ENCODE results near the gene KLHL21.

The KLHL21 gene

DNA sequence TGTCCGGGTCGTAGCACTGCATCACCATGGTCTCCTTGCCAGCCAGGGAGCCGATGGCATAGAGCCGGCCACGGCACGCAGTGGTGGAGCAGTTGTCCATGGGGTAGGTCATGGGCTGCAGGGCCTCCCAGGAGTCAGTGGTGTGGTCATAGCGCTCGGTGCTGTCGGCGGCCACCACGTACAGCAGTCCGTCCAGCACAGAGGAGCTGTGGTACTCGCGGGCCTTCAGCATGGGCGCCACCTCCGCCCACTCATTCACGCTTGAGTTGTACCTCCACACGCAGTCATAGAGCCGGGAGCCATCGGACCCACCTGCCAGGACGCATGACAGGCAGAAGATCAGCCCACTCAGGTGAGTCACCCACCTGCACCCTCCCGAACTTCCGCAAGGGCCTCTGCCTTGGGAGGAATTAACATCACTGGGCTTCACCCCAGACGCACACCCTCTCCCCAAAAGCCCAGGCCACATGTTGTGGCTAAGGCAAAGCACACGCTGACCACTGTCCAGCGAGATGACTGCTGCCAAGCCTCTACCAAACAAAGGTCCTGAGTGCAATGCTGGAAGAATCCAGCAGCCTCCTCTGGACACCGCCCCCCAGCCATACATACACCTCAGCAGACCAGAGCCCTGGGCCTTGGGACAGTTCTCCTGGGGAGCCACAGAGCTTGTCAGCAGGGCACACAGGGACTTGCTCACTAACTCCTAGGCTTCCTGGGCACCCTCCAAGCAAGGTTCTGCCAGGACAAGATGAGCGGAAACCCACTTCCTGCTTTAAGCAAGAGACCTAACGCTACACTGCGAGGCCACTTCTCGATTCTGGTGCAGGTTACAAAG, 3.3 kb downstream of the KLHL21 start:
- DNase-seq: peak; percentile 51

DNA sequence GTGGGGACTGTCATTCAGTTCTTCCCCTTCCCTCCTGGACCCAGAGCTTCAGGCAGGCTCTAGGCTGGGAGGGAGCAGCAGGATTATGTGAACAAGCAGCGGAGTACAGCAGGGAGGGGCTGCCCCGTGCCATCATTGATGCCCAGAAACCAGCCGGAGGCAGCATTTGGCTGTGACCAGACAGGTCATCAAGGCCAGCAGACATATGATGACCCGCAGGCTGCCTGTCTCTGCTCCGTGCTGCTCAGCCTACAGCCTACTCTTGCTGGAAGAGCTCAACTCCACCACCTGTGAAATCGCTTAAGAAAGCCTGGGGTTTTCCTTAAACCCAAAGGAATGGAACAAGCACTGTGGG, 4.9 kb downstream of the KLHL21 start:
- no peak for DNase-seq

DNA sequence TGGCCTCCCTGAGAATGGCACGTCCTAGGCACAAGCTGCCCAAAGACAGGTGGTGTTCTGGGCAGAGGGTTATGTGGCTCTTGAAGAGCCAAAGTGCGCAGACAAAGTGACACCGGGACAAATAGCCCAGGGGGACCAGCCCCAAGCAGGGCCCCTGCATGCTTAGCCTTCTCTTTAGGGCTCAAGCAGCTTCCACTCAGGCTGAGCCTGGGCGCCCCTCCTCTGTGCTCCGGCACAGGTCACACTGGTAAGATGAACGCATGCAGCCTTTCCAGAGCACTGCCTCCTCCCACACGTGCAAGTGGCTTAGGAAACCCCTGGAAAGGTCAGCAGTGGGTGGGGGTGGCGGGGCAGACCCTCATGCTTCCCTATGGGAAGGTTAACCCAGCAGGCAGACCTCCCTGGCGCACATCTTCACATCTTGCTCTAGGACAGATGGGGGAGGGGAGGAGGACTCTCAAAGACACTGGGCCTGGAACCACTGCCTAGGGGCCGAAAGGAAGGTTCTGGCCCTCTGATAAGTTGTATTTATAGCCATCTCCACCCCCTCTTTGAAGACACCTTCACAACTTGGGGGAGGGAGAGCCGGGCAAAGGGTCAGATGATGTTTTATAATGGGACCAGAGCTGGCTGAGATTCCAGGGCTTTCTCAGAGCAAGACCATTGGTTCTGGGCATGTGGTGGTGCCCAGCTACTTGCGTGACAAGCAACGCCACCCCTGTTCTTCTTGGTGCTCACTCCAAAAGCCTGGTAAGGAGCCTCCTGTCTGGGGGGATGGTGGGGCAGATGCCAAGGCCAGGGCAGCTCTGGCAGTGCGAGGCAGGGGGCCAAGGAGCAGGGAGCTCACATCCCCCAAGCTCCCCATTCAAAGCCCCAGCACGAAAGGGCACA, 5.5 kb downstream of the KLHL21 start:
- DNase-seq: no peak

DNA sequence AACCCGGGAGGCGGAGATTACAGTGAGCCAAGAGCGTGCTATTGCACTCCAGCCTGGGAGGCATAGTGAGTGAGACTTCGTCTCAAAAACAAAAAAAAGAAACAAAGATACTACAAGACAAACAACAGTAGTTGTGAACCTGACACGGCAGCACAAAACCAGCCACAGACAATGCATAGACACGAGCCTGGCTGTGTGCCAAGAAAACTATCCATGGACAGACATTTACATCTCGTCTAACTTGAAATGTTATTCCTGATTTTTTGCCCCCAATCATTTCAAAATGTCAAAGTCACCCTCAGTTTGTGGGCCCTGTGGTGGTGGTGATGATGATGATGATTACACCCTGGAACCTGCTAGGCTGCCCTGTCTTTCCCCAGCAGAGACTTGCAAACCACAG, 6.3 kb downstream of the KLHL21 start:
- no peak for DNase-seq

DNA sequence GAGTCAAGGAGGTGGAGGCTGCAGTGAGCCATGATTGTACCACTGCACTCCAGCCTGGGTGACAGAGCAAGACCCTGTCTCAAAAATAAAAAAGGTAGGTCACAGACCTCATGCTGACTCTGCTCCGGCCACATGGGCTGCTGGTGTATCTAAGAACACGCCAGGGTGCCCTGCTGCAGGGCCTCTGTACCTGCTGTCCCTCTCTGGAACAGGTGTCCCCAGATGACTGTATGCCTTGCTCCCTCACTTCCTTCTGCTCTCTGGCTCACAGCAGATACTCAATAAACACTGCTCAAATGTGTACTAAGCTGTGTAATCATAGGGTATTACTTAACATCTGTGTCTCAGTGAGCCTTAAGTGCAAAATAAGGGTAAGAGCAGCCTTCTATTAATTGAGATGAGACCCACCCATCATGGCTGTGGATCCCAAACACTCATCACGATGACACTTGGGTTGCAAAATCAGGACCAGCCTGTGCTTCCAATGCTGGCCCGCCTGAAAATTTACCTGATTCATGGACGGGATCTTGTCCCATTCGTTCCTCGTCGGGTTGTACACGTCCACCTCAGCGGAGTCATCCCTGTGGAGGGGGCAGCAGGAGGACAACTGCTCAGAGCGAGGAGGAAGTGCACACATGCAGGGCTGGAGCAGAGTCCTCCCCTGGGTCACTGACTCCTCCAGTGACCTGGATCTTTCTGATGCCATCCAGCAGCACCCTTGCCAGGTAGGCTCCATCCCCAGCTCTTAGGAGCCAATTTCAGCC, 7.5 kb downstream of the KLHL21 start:
- DNase-seq: no peak

DNA sequence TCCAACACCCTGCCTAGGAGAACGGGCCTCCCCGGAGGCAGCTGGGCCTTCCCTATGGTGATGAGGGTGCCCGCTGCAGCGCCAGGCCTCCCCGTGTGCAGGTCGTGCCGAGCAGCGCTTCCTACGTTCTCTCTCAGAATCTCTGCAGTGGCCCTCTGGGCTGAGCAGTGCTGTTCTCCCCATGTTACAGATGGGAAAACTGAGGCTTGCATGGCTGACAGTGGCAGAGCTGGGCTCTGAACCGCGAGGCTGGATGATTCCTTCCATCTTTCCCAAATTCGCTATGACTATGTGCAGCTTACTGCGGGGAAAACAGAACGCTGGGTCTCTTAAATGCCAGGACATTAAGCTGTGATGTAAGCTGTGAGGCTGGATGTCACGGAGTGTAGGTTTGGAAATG, 8.9 kb downstream of the KLHL21 start:
- DNase-seq: no peak

DNA sequence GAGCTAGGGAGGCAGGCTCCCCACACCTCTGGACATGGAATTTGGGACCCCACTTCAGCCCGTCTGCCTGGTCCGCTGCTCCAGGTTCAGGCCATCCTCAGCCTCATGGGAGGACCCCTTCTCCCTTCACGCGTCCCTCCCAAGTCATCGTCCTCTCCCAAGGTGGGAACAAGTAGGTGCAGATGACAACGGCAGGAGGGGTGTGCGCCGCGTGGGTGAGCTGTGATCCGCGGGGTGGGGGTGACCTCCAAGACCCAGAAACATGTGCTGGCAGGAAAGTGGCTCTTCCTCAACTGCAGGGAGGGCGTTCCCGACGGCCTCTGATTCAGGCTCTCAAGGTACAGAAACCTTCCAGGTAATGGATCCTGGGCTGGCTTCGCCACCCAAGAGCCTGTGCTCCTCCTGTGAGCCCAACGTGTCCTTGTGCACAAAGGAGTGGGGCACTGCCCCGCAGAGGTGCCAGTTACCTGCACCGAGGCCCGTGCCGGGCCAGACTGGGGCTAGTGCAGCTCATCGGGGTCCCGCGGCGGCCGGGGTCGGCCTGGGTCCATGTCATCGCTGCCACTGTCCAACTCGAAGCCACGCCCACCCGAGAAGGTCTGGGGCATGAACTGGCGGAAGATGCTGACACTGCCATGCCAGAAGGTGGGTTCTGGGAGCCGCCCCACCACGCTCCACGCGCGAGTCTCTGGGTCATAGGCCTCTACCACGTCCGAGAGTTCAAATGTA, 9.6 kb downstream of the KLHL21 start:
- DNase-seq: peak; percentile 40

DNA sequence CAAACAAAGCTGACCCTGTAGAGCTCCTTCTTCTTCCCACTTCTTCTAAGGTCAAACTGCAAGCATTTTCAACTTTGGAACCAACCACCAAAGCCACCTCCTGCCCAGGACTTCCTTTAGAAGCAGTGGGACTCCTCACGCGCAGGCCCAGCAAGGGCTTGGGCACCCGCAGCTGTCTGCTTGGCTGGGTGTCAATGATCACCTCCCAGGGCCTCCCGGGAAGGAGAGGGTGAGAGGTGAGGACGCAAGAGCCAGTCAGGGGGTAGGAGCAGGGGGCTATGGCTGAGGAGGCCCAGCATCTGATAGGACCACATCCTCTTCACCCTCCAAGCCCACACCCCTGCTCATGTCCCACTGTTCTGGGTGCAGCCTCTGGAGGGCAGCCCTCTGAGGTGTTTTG, 10.2 kb downstream of the KLHL21 start:
- peak; percentile 40 for DNase-seq

DNA sequence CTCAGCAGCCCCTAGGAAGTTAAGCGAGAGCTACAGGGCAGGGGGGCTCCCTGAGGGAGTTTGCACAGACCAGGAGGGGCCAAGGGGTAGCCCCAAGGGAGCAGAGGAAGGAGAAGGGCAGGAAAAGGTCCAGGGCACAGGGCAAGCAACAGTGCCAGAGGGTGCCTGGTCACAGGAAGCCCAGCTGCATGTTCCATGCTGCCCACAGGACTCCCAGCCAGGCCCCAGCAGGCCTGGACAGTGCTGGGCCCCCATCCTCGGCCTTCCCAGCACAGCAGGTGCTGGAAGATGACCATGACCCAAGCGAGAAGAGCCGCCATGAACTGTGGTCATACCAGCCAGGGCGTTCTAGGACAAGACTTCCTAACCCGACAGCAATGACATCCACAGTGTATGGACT, 11.0 kb downstream of the KLHL21 start:
- no peak for DNase-seq

DNA sequence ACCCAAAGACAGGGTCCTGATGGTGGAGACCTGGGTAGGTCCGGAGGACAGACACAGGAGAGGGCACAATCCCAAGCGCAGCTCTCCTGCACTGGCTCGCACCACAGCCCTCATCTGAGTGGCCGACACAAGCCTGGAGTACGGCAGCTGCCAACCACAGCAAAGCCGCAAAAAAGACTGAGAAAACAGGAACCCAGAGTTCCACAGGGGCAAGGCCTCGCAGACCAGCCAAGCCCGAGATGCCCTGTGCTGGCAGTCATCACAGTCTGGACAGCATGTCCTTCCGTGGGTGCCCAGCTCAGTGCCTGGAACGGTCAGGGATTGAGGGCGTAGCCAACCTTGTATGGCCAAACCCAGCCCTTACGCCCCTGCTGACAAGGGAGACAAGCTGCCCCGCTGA, 11.4 kb downstream of the KLHL21 start:
- DNase-seq: no peak

DNA sequence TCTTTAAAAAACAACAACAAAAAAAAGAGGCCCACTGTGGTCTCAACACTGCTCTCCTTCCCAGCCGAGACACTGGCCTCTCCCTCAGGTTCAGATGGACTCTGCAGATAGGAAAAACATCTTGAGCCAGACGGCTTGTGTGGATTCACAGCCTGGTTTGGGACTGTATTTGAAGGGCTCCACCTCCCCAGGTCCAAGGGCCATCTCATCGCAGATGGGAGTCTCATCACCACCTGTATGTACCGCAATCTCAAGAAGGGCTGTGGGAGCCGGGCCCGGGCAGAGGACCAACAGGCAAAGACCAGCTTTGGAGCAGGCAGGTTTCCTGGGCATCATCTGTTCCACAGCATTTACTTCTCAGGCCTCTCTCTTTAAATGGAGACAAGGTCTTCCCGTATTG, 12.6 kb downstream of the KLHL21 start:
- DNase-seq: no peak

DNA sequence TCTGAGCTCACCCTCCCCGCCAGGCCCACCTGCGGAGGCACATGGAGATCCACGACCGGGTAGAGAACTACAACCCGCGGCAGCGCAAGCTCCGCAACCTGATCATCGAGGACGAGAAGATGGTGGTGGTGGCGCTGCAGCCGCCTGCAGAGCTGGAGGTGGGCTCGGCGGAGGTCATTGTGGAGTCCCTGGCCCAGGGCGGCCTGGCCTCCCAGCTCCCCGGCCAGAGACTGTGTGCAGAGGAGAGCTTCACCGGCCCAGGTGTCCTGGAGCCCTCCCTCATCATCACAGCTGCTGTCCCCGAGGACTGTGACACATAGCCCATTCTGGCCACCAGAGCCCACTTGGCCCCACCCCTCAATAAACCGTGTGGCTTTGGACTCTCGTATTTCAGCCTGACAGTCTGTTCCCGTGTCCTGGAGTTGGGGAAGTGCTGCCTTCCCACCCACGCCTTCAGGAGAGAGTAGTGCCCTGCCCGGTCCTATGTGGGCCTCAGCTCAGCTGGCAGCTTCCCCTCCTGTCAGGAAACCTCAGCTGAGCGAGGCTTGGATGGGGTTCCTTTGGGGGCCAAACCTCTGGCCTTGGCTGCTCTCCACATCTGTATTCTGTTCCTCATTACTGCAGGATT, 13.7 kb downstream of the KLHL21 start:
- no peak for DNase-seq

DNA sequence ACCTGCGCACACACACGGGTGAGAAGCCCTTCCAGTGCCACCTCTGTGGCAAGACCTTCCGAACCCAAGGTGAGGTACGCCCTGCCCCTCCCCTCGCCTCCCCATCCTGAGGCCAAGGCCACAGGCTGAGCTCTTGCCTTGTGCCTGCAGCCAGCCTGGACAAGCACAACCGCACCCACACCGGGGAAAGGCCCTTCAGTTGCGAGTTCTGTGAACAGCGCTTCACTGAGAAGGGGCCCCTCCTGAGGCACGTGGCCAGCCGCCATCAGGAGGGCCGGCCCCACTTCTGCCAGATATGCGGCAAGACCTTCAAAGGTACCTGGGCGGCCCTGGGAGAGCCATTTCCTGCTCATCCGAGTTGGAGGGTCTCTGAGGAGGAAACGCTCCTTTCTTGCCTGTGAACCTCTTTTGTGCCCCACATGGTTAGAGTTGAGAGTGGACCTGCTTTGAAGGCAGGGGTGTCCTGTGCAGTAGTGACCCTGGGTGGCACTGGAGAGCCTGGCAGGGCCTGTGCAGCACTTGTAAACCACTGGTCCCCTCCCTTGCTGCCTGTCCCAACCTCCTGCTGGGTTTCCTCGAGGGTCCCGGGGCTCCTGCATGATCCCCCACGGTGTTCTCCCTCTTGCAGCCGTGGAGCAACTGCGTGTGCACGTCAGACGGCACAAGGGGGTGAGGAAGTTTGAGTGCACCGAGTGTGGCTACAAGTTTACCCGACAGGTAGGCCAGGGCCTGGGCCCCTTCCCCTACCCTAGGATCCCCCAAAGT, 14.4 kb downstream of the KLHL21 start:
- no peak for DNase-seq

DNA sequence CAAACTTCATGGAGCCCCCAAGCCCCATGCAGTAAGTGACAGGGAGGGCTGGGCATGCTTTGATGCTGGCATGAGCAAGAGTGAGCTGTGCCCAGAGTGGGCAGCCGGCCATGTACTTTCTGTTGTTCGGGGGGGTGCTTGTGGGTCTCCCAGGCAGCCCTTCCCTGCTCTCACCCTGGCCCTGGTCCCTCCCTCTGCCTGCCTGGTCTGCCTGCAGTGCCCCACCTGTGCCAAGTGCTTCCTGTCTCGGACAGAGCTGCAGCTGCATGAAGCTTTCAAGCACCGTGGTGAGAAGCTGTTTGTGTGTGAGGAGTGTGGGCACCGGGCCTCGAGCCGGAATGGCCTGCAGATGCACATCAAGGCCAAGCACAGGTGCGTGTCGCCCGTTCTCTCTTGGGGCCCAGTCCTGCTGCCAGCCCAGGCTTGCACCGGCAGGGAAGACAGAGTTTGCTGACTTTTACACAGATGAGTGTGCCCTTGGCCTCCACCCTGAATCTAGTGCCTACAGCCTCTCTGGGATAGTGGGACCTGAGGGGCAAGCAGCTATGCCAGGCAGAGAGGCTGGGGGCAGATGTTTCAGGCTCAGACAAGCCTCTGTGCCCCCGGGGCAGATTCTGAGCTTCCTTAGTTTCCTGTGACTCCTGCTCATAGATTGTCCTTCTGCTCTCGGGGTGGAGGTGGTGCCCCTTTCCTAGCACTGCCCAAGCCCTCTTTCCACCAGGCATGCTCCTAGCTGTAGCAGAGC, 15.2 kb downstream of the KLHL21 start:
- no peak for DNase-seq

DNA sequence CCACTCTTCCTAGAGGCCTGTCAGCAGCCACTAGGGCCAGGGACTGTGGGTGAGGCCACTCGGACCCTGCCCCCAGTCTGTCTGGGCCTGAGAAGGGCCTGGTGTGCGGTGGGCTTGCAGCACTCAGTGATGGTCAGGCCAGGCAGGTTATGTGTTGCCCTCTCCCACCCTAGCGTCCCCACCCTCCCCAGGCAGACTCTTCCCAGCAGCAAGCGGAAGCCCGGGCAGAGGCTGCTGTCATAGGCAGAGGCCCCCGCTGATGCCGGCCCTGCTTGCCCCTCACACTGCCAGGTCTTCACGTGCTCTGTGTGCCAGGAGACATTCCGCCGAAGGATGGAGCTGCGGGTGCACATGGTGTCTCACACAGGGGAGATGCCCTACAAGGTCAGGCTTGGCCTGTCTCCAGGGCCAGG, 16.3 kb downstream of the KLHL21 start:
- no peak for DNase-seq

DNA sequence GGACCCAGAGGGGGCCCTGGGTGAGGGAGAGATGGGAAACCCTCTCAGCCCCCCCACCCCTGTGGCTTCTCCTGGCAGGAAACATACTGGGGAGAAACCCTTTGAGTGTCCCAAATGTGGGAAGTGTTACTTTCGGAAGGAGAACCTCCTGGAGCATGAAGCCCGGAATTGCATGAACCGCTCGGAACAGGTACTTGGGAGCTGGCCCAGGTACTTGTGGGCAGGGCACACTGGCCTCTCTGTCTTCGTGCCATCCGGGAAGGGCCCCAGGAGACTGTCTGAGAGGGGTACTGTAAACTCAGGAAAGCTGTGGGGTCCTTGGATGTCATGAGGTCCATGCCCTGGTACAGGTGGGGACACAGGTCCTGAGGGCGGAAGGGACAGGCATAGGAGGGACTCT, 16.8 kb downstream of the KLHL21 start:
- DNase-seq: no peak

DNA sequence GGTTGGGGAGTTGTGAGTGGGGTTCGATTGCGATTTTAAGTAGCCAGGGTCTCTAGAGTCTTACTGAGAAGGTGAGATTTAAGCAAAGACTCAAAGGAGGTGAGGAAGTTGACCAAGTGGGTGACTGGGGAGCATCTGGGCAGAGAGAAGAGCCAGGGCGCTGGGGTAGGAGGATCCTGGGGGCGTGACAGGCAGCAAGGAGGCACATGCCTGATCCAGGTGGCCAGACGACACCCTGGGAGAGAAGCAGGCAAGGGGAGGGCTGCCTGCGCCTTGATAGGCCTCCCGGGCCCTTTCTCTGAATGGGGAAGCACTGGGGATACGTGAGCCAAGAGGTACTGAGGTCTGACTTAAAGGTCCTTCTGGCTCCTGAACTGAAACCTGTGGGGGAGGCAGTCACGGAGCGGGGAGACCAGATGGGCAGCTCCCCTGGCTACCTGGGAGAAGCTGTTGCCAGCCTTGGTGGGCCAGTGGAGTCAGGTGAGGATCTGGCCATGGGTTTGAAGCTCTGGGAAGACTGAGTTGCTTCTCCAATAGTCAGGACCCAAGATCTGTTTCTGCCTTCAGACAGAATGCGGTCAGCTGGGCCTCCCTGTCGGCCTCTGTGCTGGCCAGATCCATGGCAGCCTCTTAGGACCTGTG, 17.5 kb downstream of the KLHL21 start:
- no peak for DNase-seq

DNA sequence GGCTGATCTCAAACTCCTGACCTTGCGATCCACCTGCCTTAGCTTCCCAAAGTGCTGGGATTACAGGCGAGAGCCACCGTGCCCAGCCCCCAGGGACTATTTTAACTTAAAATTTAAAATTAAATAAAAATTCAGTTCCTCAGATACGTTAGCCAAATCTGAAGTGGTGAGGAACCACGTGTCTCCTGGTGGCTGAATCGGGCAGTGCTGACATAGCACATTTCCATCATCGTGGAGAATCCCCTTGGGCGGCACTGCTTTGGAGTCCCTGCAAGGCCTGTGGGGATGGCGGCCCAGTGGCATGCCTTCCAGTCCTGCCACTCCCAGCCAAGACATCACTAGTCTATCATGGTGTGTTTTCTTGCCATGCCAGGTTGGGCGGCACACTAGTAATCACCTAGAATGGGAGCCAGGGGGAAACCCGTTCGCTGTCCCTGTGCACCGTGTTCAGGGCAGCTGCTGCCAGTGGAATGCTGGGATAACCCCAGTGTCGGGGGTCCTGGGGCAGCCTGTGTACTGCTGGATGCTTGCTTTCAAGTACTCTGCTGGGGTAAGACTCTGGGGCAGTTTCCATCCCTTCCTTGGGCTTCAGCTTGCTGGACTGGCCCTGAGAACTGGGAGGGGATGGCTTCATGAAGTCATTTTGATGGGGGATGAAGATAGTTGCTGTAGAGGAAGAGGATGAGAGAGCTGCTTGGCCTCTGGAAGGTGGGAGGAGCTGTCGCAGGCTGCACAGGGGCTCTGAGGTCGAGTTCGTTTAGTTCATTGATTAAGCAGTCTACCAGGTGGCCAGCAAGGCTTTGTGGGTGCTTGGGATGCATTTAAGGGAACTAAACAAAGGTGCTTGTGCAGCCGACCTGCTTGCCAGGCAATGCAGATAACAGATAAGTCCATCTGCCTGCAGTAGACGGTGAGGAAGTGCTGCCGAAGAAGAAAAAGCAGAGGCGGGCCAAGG, 18.3 kb downstream of the KLHL21 start:
- DNase-seq: no peak

DNA sequence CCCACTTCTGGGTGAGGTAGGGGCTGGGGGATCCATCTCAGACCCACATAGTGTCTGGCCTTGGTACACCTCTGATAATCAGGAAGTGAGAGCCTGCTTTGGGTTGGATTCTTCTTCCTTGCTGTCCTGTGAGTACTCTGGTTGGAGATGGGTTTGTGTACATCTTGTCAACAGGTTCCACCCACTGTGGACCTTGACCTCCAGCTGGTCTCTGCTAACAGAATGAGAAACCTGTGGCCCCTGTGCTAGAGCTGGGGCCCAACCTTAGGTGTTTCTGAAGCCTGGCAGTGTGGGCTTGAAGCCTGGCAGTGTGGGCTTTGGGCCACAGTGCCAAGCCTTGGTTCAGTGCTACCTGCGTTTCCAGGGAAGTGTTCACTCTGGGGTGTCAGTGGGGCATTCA, 20.3 kb downstream of the KLHL21 start:
- DNase-seq: no peak
